SU-DHL-6 (cell line): ENCODE data around the gene RPS19.

Experiments
- CTCF ChIP-seq: fragments of 200-600 bp; sonication (generic); IDR thresholded peaks from one replicate; pipeline ENCODE4 v1.5.1; 2017; ENCODE audit warnings: antibody characterized with exemption, mild to moderate bottlenecking, low read length, moderate library complexity; ENCODE audit not compliant: insufficient read depth, poor library complexity, severe bottlenecking
- EZH2phosphoT487 ChIP-seq: fragments of 200-600 bp; sonication (generic), shearing (Covaris generic); conservative IDR thresholded peaks from 2 replicates; pipeline ENCODE4 v1.6.1; 2018; ENCODE audit warnings: mild to moderate bottlenecking, antibody characterized with exemption, low read length, moderate library complexity, mixed read lengths

- TF ChIP-seq CTCF (no peak), EZH2phosphoT487 (no peak)
Observed at GRCh38 chr19:41879080-41879479, 19.0 kb downstream of the RPS19 start.
